Smooth muscle cell (in vitro differentiated cells): ENCODE data around the gene SFT2D1. TPM values are rescaled to one million over a fixed set of nuclear protein-coding genes. Genes with fewer than 3 reads are reported as not detected.
A peak's percentile ranks its signal among the peaks of the same experiment; 100 is the strongest.
"Not testable (repeated sequence)": the region's sequence is repeated elsewhere in the genome, so short reads cannot be mapped to it uniquely, and the experiment has no call there.

Source experiments
- DNase-seq: peaks from one replicate; lab custom pipeline; 2025; ENCODE audit not compliant: unreplicated experiment; lab: John Stamatoyannopoulos, UW
- H2AFZ ChIP-seq: fragments of 200-600 bp; sonication (generic); 2 replicates; pipeline ENCODE4 v1.6.0; 2016; ENCODE audit warnings: antibody characterized with exemption, low read depth, mild to moderate bottlenecking
- H3F3A ChIP-seq: fragments of 200-600 bp; sonication (generic); 2 replicates; pipeline ENCODE4 v1.6.0; 2017; ENCODE audit warnings: antibody characterized with exemption, low read depth
- H3K27ac ChIP-seq: fragments of 200-600 bp; sonication (generic); 2 replicates; pipeline ENCODE4 v1.5.1; 2016; ENCODE audit warnings: low read depth, mild to moderate bottlenecking
- H3K27me3 ChIP-seq: fragments of 200-600 bp; sonication (generic); 2 replicates; pipeline ENCODE4 v1.6.1; 2016; ENCODE audit warnings: low read depth, mild to moderate bottlenecking
- H3K36me3 ChIP-seq: fragments of 200-600 bp; sonication (generic); 2 replicates; pipeline ENCODE4 v1.5.1; 2016; ENCODE audit warnings: low read depth
- H3K4me1 ChIP-seq: fragments of 200-600 bp; sonication (generic); 2 replicates; pipeline ENCODE4 v1.5.1; 2016; ENCODE audit warnings: low read depth
- H3K4me2 ChIP-seq: fragments of 200-600 bp; sonication (generic); 2 replicates; pipeline ENCODE4 v1.6.0; 2016; ENCODE audit warnings: mild to moderate bottlenecking
- H3K4me3 ChIP-seq: fragments of 200-600 bp; sonication (generic); 2 replicates; pipeline ENCODE4 v1.5.1; 2016; ENCODE audit warnings: mild to moderate bottlenecking
- H3K79me2 ChIP-seq: fragments of 200-600 bp; sonication (generic); 2 replicates; pipeline ENCODE4 v1.6.0; 2016; ENCODE audit warnings: low read depth, mild to moderate bottlenecking
- H3K9ac ChIP-seq: fragments of 200-600 bp; sonication (generic); 2 replicates; pipeline ENCODE4 v1.6.0; 2016; ENCODE audit warnings: low read depth
- H3K9me3 ChIP-seq: fragments of 200-600 bp; sonication (generic); replicated peaks from 2 replicates; pipeline ENCODE4 v1.5.1; 2016; ENCODE audit warnings: low read depth
- H4K20me1 ChIP-seq: fragments of 200-600 bp; sonication (generic); 2 replicates; pipeline ENCODE4 v1.6.0; 2016; ENCODE audit warnings: low read depth
- CTCF ChIP-seq: fragments of 200-600 bp; sonication (generic); IDR thresholded peaks from 2 replicates; pipeline ENCODE4 v1.5.1; 2017; ENCODE audit warnings: borderline replicate concordance, mild to moderate bottlenecking, antibody characterized with exemption; ENCODE audit not compliant: insufficient read depth, poor library complexity, severe bottlenecking
- WGBS: methylation state at CpG from one replicate; pipeline ENCODE4 v1.1.7; 2016; ENCODE audit warnings: low lambda C conversion rate; 5-methylcytosine and 5-hydroxymethylcytosine counted together
- polyA plus RNA-seq: library from polyadenylated mRNA; unstranded; fragments of >200 nt; fragmentation: Nextera tagmentation; extraction: Ambion mirVana; gene quantifications from 2 replicates; pipeline ENCODE4 v1.2.1, GENCODE V29; 2016
- total RNA-seq: library from RNA; depleted of rRNA; stranded (reverse); fragments of >200 nt; gene quantifications from 2 replicates; pipeline ENCODE4 v1.2.3, GENCODE V29; 2014

The SFT2D1 gene
- total and polyA plus RNA-seq, 2 experiments from 2014 or later = 50.3 to 82.3 TPM

- Histone ChIP-seq H3K79me2 (no peaks in the 10 kb centered on the region), H3K27ac (no peak overlapping the region), H3K9me3 (no peaks in the 10 kb centered on the region), H4K20me1 (no peaks in the 10 kb centered on the region), H2AFZ (no peak overlapping the region), H3F3A (no peaks in the 10 kb centered on the region), H3K9ac (no peak overlapping the region), H3K4me2 (no peak overlapping the region), H3K4me3 (no peak overlapping the region), H3K4me1 (peaks cover 3% of the 10 kb centered on the region), H3K36me3 (no peaks in the 10 kb centered on the region), H3K27me3 (no peaks in the 10 kb centered on the region)
- 93% methylated on average over 6 of the region's 6 CpGs for WGBS
- no peak for DNase-seq
- no peak for TF ChIP-seq CTCF
Observed at GRCh38 chr6:166348305-166348949, 6.1 kb upstream of the SFT2D1 start.

DNA sequence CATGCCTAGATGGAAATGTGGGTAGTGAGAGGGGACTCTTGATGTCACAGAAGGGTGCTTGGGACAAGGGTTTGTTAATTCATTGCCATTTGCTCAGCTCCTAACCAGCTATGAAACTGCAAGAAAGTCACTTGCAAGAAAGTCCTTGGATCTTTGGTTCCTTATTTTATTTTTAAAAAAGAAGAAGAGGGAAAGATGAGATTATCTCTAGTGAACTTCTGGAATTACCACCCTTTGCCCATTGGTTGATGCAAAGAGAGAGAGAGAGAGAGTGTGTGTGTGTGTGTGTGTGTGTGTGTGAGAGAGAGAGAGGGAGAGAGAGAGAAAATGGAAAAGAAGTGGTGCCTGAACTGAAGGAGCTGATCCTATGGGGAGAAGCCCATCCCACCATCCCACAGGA lies 4.6 kb upstream of the SFT2D1 start:
- Histone ChIP-seq H3K27me3 (no peaks in the 10 kb centered on the region), H3K79me2 (peaks cover 4% of the 10 kb centered on the region), H3K9ac (no peak overlapping the region), H4K20me1 (no peaks in the 10 kb centered on the region), H3K4me1 (peaks cover 9% of the 10 kb centered on the region), H3K9me3 (no peaks in the 10 kb centered on the region), H3K4me2 (no peak overlapping the region), H3K4me3 (no peak overlapping the region), H2AFZ (no peak overlapping the region), H3F3A (no peaks in the 10 kb centered on the region), H3K27ac (no peak overlapping the region), H3K36me3 (no peaks in the 10 kb centered on the region)
- no peak for DNase-seq
- no peak for TF ChIP-seq CTCF

DNA sequence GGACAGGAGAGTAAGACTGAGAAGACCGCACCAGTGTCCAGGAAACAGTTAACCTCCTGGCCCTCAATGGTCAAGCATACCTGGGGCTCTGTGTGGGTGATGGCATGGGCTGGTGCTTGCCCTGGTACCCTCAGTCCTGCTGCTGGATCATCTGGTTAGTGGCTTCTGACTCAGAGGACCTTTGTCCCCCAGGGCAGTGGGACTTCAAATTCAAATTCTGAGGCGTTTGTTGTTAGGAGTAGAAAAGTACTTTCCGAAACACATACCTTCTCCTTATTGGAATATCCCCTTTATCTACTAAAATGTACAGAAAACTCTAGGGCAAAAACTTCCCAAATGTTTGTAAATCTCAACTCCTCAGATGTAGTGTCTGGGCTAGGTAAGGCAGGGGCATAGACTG lies 4.1 kb upstream of the SFT2D1 start:
- H3K36me3 ChIP-seq = no peaks in the 10 kb centered on the region

GRCh38 chr6:166345672-166346071 lies 3.3 kb upstream of the SFT2D1 start:
- H3K4me3 ChIP-seq, H3K36me3 ChIP-seq, H3K27me3 ChIP-seq, H3F3A ChIP-seq, H3K4me2 ChIP-seq, DNase-seq, H3K9me3 ChIP-seq, H3K9ac ChIP-seq, H2AFZ ChIP-seq, H3K27ac ChIP-seq, H4K20me1 ChIP-seq: not testable (repeated sequence)
- 90% methylated on average over 9 of the region's 9 CpGs for WGBS
- Histone ChIP-seq H3K4me1 (peaks cover 19% of the 10 kb centered on the region), H3K79me2 (peaks cover 17% of the 10 kb centered on the region)

More for the DNA sequence above, 4.1 kb upstream of the SFT2D1 start:
- Histone ChIP-seq H3F3A (no peaks in the 10 kb centered on the region), H3K9me3 (no peaks in the 10 kb centered on the region), H3K4me3 (no peak overlapping the region), H3K9ac (no peak overlapping the region), H3K4me1 (peaks cover 12% of the 10 kb centered on the region), H3K27ac (no peak overlapping the region), H3K79me2 (peaks cover 10% of the 10 kb centered on the region), H4K20me1 (no peaks in the 10 kb centered on the region), H3K4me2 (no peak overlapping the region), H3K27me3 (no peaks in the 10 kb centered on the region), H2AFZ (no peak overlapping the region)
- WGBS = 88% methylated on average over 3 of the region's 3 CpGs
- no peak for TF ChIP-seq CTCF
- DNase-seq = no peak

GRCh38 chr6:166344921-166345320 lies 2.6 kb upstream of the SFT2D1 start:
- H3F3A ChIP-seq, H3K27me3 ChIP-seq, DNase-seq, H4K20me1 ChIP-seq, H3K9me3 ChIP-seq, H2AFZ ChIP-seq, H3K9ac ChIP-seq, H3K36me3 ChIP-seq, H3K4me3 ChIP-seq: not testable (repeated sequence)
- H3K4me1 ChIP-seq = peaks cover 20% of the 10 kb centered on the region
- WGBS = 98% methylated on average over 2 of the region's 2 CpGs
- H3K4me2 ChIP-seq = peak overlapping the region; percentile 99
- H3K79me2 ChIP-seq = peaks cover 25% of the 10 kb centered on the region
- peak overlapping the region; percentile 90 for H3K27ac ChIP-seq
